Measurements from ENCODE around the gene XKR3.

DNA sequence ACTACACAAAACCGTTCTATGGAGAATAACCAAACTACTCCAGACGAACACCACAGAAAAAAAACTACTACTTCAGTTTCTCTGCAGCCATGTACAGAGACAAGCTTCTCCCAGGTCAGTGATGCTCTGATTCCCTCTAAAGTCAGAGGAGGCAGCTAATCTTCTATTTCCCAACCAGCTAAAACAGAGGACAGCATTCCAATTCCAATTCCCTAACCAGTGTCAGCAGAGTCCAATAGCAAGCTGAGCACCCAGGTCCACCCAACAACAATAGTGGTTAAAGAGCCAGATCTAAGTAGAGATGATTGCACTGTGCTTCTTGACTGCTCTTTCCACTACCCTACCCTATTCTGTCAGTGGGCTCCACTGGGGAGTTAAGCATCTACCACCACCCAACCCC, 6.7 kb downstream of the XKR3 start:
- TF ChIP-seq, protein P1, sequence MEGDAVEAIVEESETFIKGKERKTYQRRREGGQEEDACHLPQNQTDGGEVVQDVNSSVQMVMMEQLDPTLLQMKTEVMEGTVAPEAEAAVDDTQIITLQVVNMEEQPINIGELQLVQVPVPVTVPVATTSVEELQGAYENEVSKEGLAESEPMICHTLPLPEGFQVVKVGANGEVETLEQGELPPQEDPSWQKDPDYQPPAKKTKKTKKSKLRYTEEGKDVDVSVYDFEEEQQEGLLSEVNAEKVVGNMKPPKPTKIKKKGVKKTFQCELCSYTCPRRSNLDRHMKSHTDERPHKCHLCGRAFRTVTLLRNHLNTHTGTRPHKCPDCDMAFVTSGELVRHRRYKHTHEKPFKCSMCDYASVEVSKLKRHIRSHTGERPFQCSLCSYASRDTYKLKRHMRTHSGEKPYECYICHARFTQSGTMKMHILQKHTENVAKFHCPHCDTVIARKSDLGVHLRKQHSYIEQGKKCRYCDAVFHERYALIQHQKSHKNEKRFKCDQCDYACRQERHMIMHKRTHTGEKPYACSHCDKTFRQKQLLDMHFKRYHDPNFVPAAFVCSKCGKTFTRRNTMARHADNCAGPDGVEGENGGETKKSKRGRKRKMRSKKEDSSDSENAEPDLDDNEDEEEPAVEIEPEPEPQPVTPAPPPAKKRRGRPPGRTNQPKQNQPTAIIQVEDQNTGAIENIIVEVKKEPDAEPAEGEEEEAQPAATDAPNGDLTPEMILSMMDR (conservative IDR thresholded peaks at IDR 0.05; ENCODE audit: low read depth, low read length) = no peak
- no peak for TF ChIP-seq EZH2 (IDR thresholded peaks at IDR 0.05; ENCODE audit: low read length, unreplicated experiment)
